HCT116 (cell line): ENCODE data around the gene ERAL1.
A peak's percentile ranks its signal among the peaks of the same experiment; 100 is the strongest.

Source experiments
- ATF3 ChIP-seq: IDR thresholded peaks from 2 replicates; pipeline ENCODE4 v1.6.1; 2012
- CTCF ChIP-seq, 3 experiments: fragments of 200-600 bp in 1 of 3; sonication (generic) in 1 of 3; IDR thresholded peaks in 2 of 3; conservative IDR thresholded peaks in 1 of 3; 2 replicates each; pipeline ENCODE4 v1.5.1; 2012 to 2017; ENCODE audit warnings: low read depth in 2 of 3, low read length in 2 of 3, antibody characterized with exemption in 1 of 3, borderline replicate concordance in 1 of 3, control low read depth in 1 of 3, mild to moderate bottlenecking in 1 of 3, mixed read lengths in 1 of 3, mixed run types in 1 of 3, moderate library complexity in 1 of 3; ENCODE audit not compliant: insufficient read depth in 1 of 3
- EZH2 ChIP-seq: fragments of 200-600 bp; sonication (generic); IDR thresholded peaks from 2 replicates; pipeline ENCODE4 v1.6.1; 2017; ENCODE audit warnings: antibody characterized with exemption, mixed run types
- JUND ChIP-seq: IDR thresholded peaks from 2 replicates; pipeline ENCODE4 v1.6.1; 2012
- POLR2A ChIP-seq: IDR thresholded peaks from 2 replicates; pipeline ENCODE4 v1.7.0; 2011; ENCODE audit warnings: borderline replicate concordance; ENCODE audit not compliant: insufficient read depth, insufficient read length; ENCODE audit errors: extremely low read depth
- POLR2AphosphoS5 ChIP-seq: IDR thresholded peaks from 2 replicates; pipeline ENCODE4 v1.6.1; 2011; ENCODE audit warnings: mild to moderate bottlenecking, low read depth, low read length, moderate library complexity
- REST ChIP-seq: IDR thresholded peaks from 2 replicates; pipeline ENCODE4 v1.6.1; 2012; ENCODE audit warnings: low read depth
- SRF ChIP-seq: IDR thresholded peaks from 2 replicates; pipeline ENCODE4 v1.6.1; 2012; ENCODE audit warnings: low read depth
- TCF7L2 ChIP-seq: IDR thresholded peaks from 2 replicates; pipeline ENCODE4 v1.7.0; 2011; ENCODE audit warnings: borderline replicate concordance, inconsistent platforms; ENCODE audit not compliant: insufficient read depth, insufficient read length; ENCODE audit errors: extremely low read depth
- YY1 ChIP-seq: IDR thresholded peaks from 2 replicates; pipeline ENCODE4 v1.6.1; 2011; ENCODE audit warnings: low read length, low read depth, moderate library complexity, mild to moderate bottlenecking; ENCODE audit not compliant: insufficient replicate concordance; ENCODE audit errors: extremely low read depth
- ZNF274 ChIP-seq: fragments of 200-500 bp; sonication (Bioruptor generic); IDR thresholded peaks from 2 replicates; pipeline ENCODE4 v1.6.1; 2014; ENCODE audit warnings: mild to moderate bottlenecking, low read depth, low read length, inconsistent platforms
- TF ChIP-seq, protein P1 (sequence below): IDR thresholded peaks from 2 replicates; pipeline ENCODE4 v1.6.1; 2012

DNA sequence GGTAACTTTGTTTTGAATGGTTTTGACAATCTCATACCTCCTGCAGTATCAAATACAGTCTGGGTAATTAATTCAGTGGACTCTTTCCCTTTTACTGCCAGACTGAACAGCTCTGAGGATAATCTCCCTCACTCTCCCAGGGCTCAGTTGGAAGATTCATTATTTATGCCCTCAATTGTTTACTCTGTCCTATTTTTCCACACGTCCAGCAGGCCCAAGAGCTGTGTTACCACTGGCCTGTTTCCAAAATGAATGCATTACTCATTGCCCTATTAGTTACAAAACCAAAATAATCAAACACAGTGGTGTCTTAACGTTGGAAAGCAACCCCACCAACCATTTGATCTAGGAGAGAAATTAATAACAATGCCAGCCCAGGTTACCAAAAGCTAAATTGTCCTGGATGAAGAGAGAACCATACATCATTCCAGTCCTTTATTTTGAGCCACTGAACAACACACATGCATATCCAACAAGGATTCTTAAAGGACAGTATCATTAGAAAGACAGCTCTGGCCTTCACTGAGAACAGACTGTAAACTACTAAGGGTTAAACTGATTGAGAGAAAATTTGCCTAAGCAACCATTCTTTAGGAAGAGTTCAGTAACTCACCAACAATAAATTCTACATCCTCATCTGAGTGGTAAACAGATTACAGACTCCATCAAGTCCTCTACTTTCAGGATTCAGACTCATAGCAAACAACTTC is 46.7 kb upstream of the ERAL1 start:
- TF ChIP-seq ZNF274 = no peak
- TF ChIP-seq JUND = peak; percentile 57
- no peak for TF ChIP-seq CTCF (IDR thresholded peaks at IDR 0.05 in 2 of 3, conservative IDR thresholded peaks at IDR 0.05 in 1 of 3; ENCODE audit: borderline replicate concordance in 1 of 3, insufficient read depth in 1 of 3, low read depth in 2 of 3, low read length in 2 of 3)
- TF ChIP-seq POLR2AphosphoS5 = no peak
- no peak for TF ChIP-seq YY1
- TF ChIP-seq SRF = no peak
- TF ChIP-seq, protein P1, sequence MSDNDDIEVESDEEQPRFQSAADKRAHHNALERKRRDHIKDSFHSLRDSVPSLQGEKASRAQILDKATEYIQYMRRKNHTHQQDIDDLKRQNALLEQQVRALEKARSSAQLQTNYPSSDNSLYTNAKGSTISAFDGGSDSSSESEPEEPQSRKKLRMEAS = peak; percentile 46; the same call in 1 of the 2 replicates
- TF ChIP-seq TCF7L2 = no peak
- TF ChIP-seq POLR2A = no peak
- no peak for TF ChIP-seq REST
- TF ChIP-seq EZH2 = no peak
- TF ChIP-seq ATF3 = no peak
